CD4-positive, alpha-beta T cell (primary cell): ENCODE data around the gene ADGRV1. TPM values are rescaled to one million over a fixed set of nuclear protein-coding genes. Genes with fewer than 3 reads are reported as not detected.

Source experiments
- ATAC-seq: fragments of 200-7000 bp; cut with Tn5 transposase; one replicate; pipeline ENCODE4 v1.10.0; 2022; ENCODE audit warnings: mild to moderate bottlenecking; ENCODE audit not compliant: poor library complexity
- CTCF ChIA-PET: fragments of 350-600 bp; sonication (Branson Sonifier 250); formaldehyde crosslinking; loops from one replicate; lab custom pipeline; 2021; ENCODE audit warnings: antibody characterized with exemption, inconsistent platforms; lab: Charles Lee
- POLR2A ChIA-PET: fragments of 350-600 bp; sonication (Branson Sonifier 250); formaldehyde crosslinking; loops from one replicate; lab custom pipeline; 2021; ENCODE audit warnings: antibody characterized with exemption, inconsistent platforms; lab: Charles Lee
- DNase-seq, 14 experiments: peaks; one replicate each; pipeline ENCODE4 v3.0.0-alpha.2; 2013 to 2020; ENCODE audit warnings: mixed read lengths in 2 of 14
- H3K27ac ChIP-seq, 2 donors: one replicate each; pipeline versions ENCODE4 v1.5.1 to v1.7.0; 2013; ENCODE audit warnings: low read length in 2 of 2, low read depth in 1 of 2, mild to moderate bottlenecking in 1 of 2
- H3K27me3 ChIP-seq, 2 experiments: 1 replicate in 1 of 2; 2 replicates in 1 of 2; pipeline versions ENCODE4 v1.6.1 to v1.7.0; 2013; ENCODE audit warnings: low read length in 2 of 2, control low read depth in 1 of 2, mild to moderate bottlenecking in 1 of 2, moderate library complexity in 1 of 2; ENCODE audit not compliant: insufficient read depth in 2 of 2, control insufficient read depth in 1 of 2
- H3K36me3 ChIP-seq: one replicate; pipeline ENCODE4 v1.6.1; 2013; ENCODE audit warnings: low read length, control low read depth; ENCODE audit not compliant: insufficient read depth
- H3K4me1 ChIP-seq: one replicate; pipeline ENCODE4 v1.6.1; 2013; ENCODE audit warnings: low read length, control low read depth; ENCODE audit not compliant: insufficient read depth
- H3K4me3 ChIP-seq: one replicate; pipeline ENCODE4 v1.5.1; 2013; ENCODE audit warnings: mild to moderate bottlenecking, low read length, moderate library complexity
- H3K9me3 ChIP-seq, 2 experiments: 1 replicate in 1 of 2; 2 replicates in 1 of 2; pipeline versions ENCODE4 v1.6.1 to v1.7.0; 2013; ENCODE audit warnings: low read length in 2 of 2, mild to moderate bottlenecking in 2 of 2, control low read depth in 1 of 2, moderate library complexity in 1 of 2; ENCODE audit not compliant: control insufficient read depth in 1 of 2, insufficient read depth in 1 of 2
- H3K27ac Mint-ChIP-seq: one replicate; pipeline ENCODE4 v1.8.0; 2020; ENCODE audit warnings: mixed read lengths
- H3K27me3 Mint-ChIP-seq: one replicate; pipeline ENCODE4 v1.8.0; 2021; ENCODE audit warnings: mixed read lengths
- H3K36me3 Mint-ChIP-seq: one replicate; pipeline ENCODE4 v1.8.0; 2021; ENCODE audit warnings: low read depth, mixed read lengths
- H3K4me1 Mint-ChIP-seq: one replicate; pipeline ENCODE4 v1.8.0; 2021; ENCODE audit warnings: low read depth, mixed read lengths
- H3K4me3 Mint-ChIP-seq: one replicate; pipeline ENCODE4 v1.8.0; 2020; ENCODE audit warnings: mild to moderate bottlenecking, mixed read lengths
- H3K9me3 Mint-ChIP-seq: one replicate; pipeline ENCODE4 v1.8.0; 2020; ENCODE audit warnings: mixed read lengths
- CTCF ChIP-seq: fragments of 200-600 bp; IDR thresholded peaks from one replicate; pipeline ENCODE4 v1.8.0; 2022; ENCODE audit warnings: antibody characterized with exemption, mild to moderate bottlenecking
- intact Hi-C, 2 experiments: fragments of 100-400 bp; cut with DNase I in 1 of 2; cut with micrococcal nuclease in 1 of 2; formaldehyde crosslinking; loops; one replicate each; pipeline versions ENCODE4 v1.15.1 to v1.9.0; 2023 to 2025; cut with DNase I, micrococcal nuclease
- total RNA-seq, 174 experiments: library from RNA in 2 of 174; stranded (reverse) in 2 of 174; gene quantifications; one replicate each; pipeline ENCODE4 v1.2.3 and lab custom pipeline; 2021 to 2026

The ADGRV1 gene
- total RNA-seq, 2 experiments from 2014 or later, result 0.81 to 1.2 TPM

GRCh38 chr5:91200692-91201091 is 642.1 kb downstream of the ADGRV1 start:
- Mint-ChIP-seq H3K4me3 (no peak overlapping the region), H3K27ac (no peak overlapping the region), H3K27me3 (peaks cover 8% of the 10 kb centered on the region), H3K36me3 (no peaks in the 10 kb centered on the region), H3K9me3 (no peaks in the 10 kb centered on the region), H3K4me1 (no peaks in the 10 kb centered on the region)
- Histone ChIP-seq H3K36me3 (no peaks in the 10 kb centered on the region), H3K4me1 (no peaks in the 10 kb centered on the region), H3K27me3 (peaks cover 0 to 3% of the 10 kb centered on the region in 2 experiments), H3K4me3 (no peak overlapping the region), H3K9me3 (no peaks in the 10 kb centered on the region), H3K27ac (no peak overlapping the region)
- DNase-seq (no peak), ATAC-seq (no peak)
- intact Hi-C loops, result no loop called here
- ChIA-PET POLR2A (no interaction called here), CTCF (no interaction called here)
- TF ChIP-seq CTCF, result no peak

DNA sequence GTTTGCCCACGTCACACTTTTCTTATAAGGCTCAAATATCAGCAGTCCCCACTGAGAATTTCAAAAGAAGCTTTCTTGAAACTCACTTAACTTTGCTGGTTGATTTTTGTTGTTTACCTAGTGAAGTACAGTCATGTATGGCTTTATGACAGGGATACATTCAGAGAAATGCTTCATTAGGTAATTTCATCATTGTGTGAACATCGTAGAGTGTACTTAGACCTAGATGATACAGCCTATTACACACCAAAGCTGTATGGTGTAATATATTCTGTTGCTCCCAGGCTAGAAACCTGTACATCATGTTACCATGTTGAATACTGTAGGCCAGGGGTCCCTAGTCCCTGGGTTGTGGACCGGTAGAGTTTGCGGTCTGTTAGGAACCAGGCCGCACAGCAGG is 647.5 kb downstream of the ADGRV1 start:
- Mint-ChIP-seq H3K36me3 (no peaks in the 10 kb centered on the region), H3K9me3 (no peaks in the 10 kb centered on the region), H3K27ac (no peak overlapping the region), H3K4me1 (no peaks in the 10 kb centered on the region), H3K4me3 (no peak overlapping the region), H3K27me3 (no peaks in the 10 kb centered on the region)
- no peak overlapping the region for H3K4me3 ChIP-seq
- CTCF ChIA-PET, result no interaction called here
- H3K36me3 ChIP-seq, result no peaks in the 10 kb centered on the region
- no peaks in the 10 kb centered on the region for H3K4me1 ChIP-seq
- POLR2A ChIA-PET, result no interaction called here
- intact Hi-C loops, result no loop called here
- H3K27ac ChIP-seq, result no peak overlapping the region
- ATAC-seq (no peak), DNase-seq (no peak)
- TF ChIP-seq CTCF, result no peak
- H3K27me3 ChIP-seq, result no peaks in the 10 kb centered on the region
- no peaks in the 10 kb centered on the region for H3K9me3 ChIP-seq

DNA sequence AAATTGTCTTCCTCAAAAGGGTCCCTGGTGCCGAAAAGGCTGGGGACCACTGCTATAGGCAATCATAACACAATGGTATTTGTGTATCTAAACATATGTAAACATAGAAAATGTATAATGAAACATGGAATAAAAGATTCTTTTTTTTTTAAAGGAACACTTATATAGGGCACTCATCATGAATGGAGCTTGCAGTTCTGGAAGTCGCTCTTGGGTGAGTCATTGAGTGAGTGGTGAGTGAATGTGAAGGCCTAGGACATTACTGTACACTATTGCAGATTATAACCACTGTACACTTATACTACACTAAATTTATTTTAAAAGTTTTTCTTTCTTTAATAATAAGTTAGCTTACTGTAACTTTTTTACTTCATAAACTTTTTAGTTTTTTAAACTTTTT is 648.1 kb downstream of the ADGRV1 start:
- Mint-ChIP-seq H3K27me3 (no peaks in the 10 kb centered on the region), H3K36me3 (no peaks in the 10 kb centered on the region), H3K4me1 (no peaks in the 10 kb centered on the region), H3K4me3 (no peak overlapping the region), H3K27ac (no peak overlapping the region), H3K9me3 (no peaks in the 10 kb centered on the region)
- no peaks in the 10 kb centered on the region for H3K27me3 ChIP-seq
- POLR2A ChIA-PET, result interaction anchor here (0.7 kb wide), 1 partner anchor 178 kb away, joined by 3 read pairs; no protein-coding TSS in a partner anchor
- H3K9me3 ChIP-seq, result no peaks in the 10 kb centered on the region
- H3K4me1 ChIP-seq, result no peaks in the 10 kb centered on the region
- H3K27ac ChIP-seq, result no peak overlapping the region
- CTCF ChIA-PET, result no interaction called here
- intact Hi-C loops, result no loop called here
- H3K36me3 ChIP-seq, result no peaks in the 10 kb centered on the region
- no peak overlapping the region for H3K4me3 ChIP-seq
- no peak for TF ChIP-seq CTCF
- ATAC-seq, result no peak
- no peak for DNase-seq
